Mesendoderm (in vitro differentiated cells): ENCODE data around the gene TMEM125.

ENCODE experiments used
- DNase-seq: peaks from one replicate; pipeline ENCODE4 v3.0.0; 2013
- H2AK5ac ChIP-seq: 2 replicates; pipeline ENCODE4 v1.6.1; 2013; ENCODE audit warnings: low read length, inconsistent platforms
- H2BK120ac ChIP-seq: 2 replicates; pipeline ENCODE4 v1.6.1; 2013; ENCODE audit warnings: low read depth, mild to moderate bottlenecking, low read length, moderate library complexity, mixed read lengths
- H2BK15ac ChIP-seq: replicated peaks from 2 replicates; pipeline ENCODE4 v1.6.1; 2013; ENCODE audit warnings: low read depth, mild to moderate bottlenecking, moderate library complexity
- H2BK5ac ChIP-seq: 2 replicates; pipeline ENCODE4 v1.6.1; 2013; ENCODE audit warnings: low read length, inconsistent platforms
- H3K18ac ChIP-seq: 2 replicates; pipeline ENCODE4 v1.6.1; 2013; ENCODE audit warnings: mild to moderate bottlenecking, low read length, mixed read lengths
- H3K23ac ChIP-seq: one replicate; pipeline ENCODE4 v1.6.1; 2013; ENCODE audit warnings: low read length
- H3K27ac ChIP-seq: 2 replicates; pipeline ENCODE4 v1.5.1; 2013; ENCODE audit warnings: low read depth, mild to moderate bottlenecking, inconsistent platforms, low read length, moderate library complexity
- H3K27me3 ChIP-seq: 2 replicates; pipeline ENCODE4 v1.6.1; 2013; ENCODE audit warnings: low read length, control low read depth, mild to moderate bottlenecking, inconsistent platforms; ENCODE audit not compliant: insufficient read depth, poor library complexity
- H3K36me3 ChIP-seq: 2 replicates; pipeline ENCODE4 v1.6.1; 2013; ENCODE audit warnings: low read length, inconsistent platforms; ENCODE audit not compliant: control insufficient read depth, insufficient read depth
- H3K4ac ChIP-seq: one replicate; pipeline ENCODE4 v1.6.1; 2013; ENCODE audit warnings: low read depth, mild to moderate bottlenecking, low read length, moderate library complexity
- H3K4me1 ChIP-seq: 2 replicates; pipeline ENCODE4 v1.6.1; 2013; ENCODE audit warnings: low read depth, low read length, inconsistent platforms; ENCODE audit not compliant: control insufficient read depth
- H3K4me2 ChIP-seq: 2 replicates; pipeline ENCODE4 v1.6.1; 2013; ENCODE audit warnings: low read length
- H3K4me3 ChIP-seq: 2 replicates; pipeline ENCODE4 v1.5.1; 2013; ENCODE audit warnings: mild to moderate bottlenecking, low read length
- H3K56ac ChIP-seq: one replicate; pipeline ENCODE4 v1.6.1; 2013; ENCODE audit warnings: low read length
- H3K79me1 ChIP-seq: 2 replicates; pipeline ENCODE4 v1.6.1; 2013; ENCODE audit warnings: low read length, inconsistent platforms
- H3K79me2 ChIP-seq: 2 replicates; pipeline ENCODE4 v1.6.1; 2013; ENCODE audit warnings: mild to moderate bottlenecking, low read length; ENCODE audit not compliant: control insufficient read depth, insufficient read depth
- H3K9ac ChIP-seq: 2 replicates; pipeline ENCODE4 v1.6.1; 2013; ENCODE audit warnings: low read length, inconsistent platforms
- H4K5ac ChIP-seq: one replicate; pipeline ENCODE4 v1.6.1; 2013; ENCODE audit warnings: low read length
- H4K8ac ChIP-seq: one replicate; pipeline ENCODE4 v1.6.1; 2013; ENCODE audit warnings: low read depth, mild to moderate bottlenecking, control low read depth, low read length, moderate library complexity
- WGBS: extraction: QIAGEN DNeasy Blood & Tissue Kit; methylation state at CpG from one replicate; pipeline ENCODE4 v1.1.7; 2013; ENCODE audit warnings: low lambda C conversion rate, missing lambda C conversion rate; ENCODE audit not compliant: insufficient coverage; ENCODE audit errors: extremely low coverage; 5-methylcytosine and 5-hydroxymethylcytosine counted together

Gene TMEM125

DNA sequence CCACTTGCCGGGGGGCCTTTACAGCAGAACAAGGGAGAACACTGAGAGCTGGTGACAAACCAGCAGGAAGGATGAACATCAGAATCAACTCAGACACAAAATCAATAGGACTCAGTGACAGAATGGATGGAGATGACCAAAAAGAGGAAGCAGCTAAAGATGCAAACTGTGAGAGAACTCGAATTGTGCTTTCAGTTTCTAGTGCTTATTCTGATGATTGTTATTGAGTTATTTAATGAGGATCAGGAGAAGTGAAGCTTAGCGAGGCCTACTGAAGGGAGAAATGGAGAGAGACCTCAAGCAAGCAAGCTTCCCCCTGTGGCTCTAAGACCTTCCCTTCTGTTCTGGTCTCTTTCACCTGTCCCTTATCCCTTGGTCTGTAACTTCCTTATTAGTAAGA lies 30.3 kb upstream of the TMEM125 start:
- H3K4me2 ChIP-seq: no peak overlapping the region
- H2AK5ac ChIP-seq: no peak overlapping the region
- whole genome bisulfite sequencing: no CpG with 5 or more reads among the region's 3 CpGs
- H3K4me1 ChIP-seq: no peaks in the 10 kb centered on the region
- no peak overlapping the region for H2BK15ac ChIP-seq
- H4K5ac ChIP-seq: no peak overlapping the region
- H2BK120ac ChIP-seq: no peak overlapping the region
- H3K9ac ChIP-seq: no peak overlapping the region
- no peak for DNase-seq
- H3K23ac ChIP-seq: no peak overlapping the region
- H3K36me3 ChIP-seq: no peaks in the 10 kb centered on the region
- H3K27ac ChIP-seq: no peak overlapping the region
- H3K79me1 ChIP-seq: no peaks in the 10 kb centered on the region
- no peaks in the 10 kb centered on the region for H3K27me3 ChIP-seq
- H3K79me2 ChIP-seq: no peaks in the 10 kb centered on the region
- H3K4me3 ChIP-seq: no peak overlapping the region
- H4K8ac ChIP-seq: no peak overlapping the region
- H2BK5ac ChIP-seq: no peak overlapping the region
- no peak overlapping the region for H3K18ac ChIP-seq
- no peak overlapping the region for H3K4ac ChIP-seq
- H3K56ac ChIP-seq: no peak overlapping the region

DNA sequence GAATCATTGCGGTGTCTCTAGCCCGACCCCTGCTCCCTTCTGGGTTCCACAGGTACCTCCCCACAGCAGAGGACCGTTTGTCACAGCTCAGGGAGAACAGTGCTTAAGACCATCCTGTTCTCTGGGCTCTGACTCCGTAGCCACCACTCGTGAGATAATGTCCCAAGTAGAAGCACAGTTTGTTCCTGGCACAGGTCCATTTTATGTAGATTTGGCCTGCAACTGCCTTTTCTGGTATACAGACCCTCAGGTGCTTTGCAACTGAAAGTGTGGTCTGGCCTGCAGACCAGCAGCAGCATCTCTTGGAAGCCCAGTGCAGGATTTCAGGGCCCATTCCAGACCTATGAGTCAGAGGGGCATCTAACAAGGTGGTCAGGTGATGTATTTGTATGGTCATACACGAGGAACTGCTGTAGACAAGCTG lies 28.4 kb upstream of the TMEM125 start:
- H2BK120ac ChIP-seq: no peak overlapping the region
- H3K36me3 ChIP-seq: no peaks in the 10 kb centered on the region
- no peak overlapping the region for H3K23ac ChIP-seq
- H3K79me2 ChIP-seq: no peaks in the 10 kb centered on the region
- H4K5ac ChIP-seq: no peak overlapping the region
- H3K9ac ChIP-seq: no peak overlapping the region
- H2BK15ac ChIP-seq: no peak overlapping the region
- H4K8ac ChIP-seq: no peak overlapping the region
- H3K4me3 ChIP-seq: no peak overlapping the region
- no peaks in the 10 kb centered on the region for H3K4me1 ChIP-seq
- no peak overlapping the region for H3K27ac ChIP-seq
- H3K56ac ChIP-seq: no peak overlapping the region
- no peak overlapping the region for H3K4me2 ChIP-seq
- WGBS: no CpG with 5 or more reads among the region's 6 CpGs
- H2BK5ac ChIP-seq: no peak overlapping the region
- no peaks in the 10 kb centered on the region for H3K27me3 ChIP-seq
- H3K79me1 ChIP-seq: no peaks in the 10 kb centered on the region
- H3K18ac ChIP-seq: no peak overlapping the region
- no peak overlapping the region for H2AK5ac ChIP-seq
- no peak overlapping the region for H3K4ac ChIP-seq
- peak; percentile 81 for DNase-seq

DNA sequence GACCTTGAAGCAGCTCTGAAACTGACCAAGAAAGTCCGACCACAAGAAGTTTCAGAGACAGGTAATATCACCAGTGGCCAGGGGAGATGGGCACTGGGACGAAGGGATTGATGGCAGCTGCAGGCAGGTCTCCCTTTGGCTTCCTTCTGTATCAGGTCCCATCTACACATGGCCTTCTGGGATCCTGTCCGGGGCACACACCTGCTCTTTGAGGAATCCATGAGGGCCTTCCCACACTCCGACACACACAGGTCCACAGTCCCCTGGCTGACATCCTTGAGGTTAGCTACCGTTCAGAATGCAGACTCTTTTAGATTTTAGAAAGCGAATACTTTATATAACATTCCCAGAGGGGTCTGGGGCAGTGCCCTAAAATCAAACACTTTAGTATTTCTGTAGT lies 26.5 kb upstream of the TMEM125 start:
- Histone ChIP-seq H2BK120ac (no peak overlapping the region), H3K9ac (no peak overlapping the region), H3K4me3 (no peak overlapping the region), H3K18ac (no peak overlapping the region), H3K4ac (no peak overlapping the region), H2BK15ac (no peak overlapping the region), H3K4me1 (no peaks in the 10 kb centered on the region), H2AK5ac (no peak overlapping the region), H3K23ac (no peak overlapping the region), H3K27ac (no peak overlapping the region), H3K36me3 (no peaks in the 10 kb centered on the region), H3K79me1 (no peaks in the 10 kb centered on the region), H3K4me2 (no peak overlapping the region), H3K79me2 (no peaks in the 10 kb centered on the region), H4K5ac (no peak overlapping the region), H3K56ac (no peak overlapping the region), H2BK5ac (no peak overlapping the region), H3K27me3 (no peaks in the 10 kb centered on the region), H4K8ac (no peak overlapping the region)
- WGBS: no CpG with 5 or more reads among the region's 6 CpGs
- no peak for DNase-seq

DNA sequence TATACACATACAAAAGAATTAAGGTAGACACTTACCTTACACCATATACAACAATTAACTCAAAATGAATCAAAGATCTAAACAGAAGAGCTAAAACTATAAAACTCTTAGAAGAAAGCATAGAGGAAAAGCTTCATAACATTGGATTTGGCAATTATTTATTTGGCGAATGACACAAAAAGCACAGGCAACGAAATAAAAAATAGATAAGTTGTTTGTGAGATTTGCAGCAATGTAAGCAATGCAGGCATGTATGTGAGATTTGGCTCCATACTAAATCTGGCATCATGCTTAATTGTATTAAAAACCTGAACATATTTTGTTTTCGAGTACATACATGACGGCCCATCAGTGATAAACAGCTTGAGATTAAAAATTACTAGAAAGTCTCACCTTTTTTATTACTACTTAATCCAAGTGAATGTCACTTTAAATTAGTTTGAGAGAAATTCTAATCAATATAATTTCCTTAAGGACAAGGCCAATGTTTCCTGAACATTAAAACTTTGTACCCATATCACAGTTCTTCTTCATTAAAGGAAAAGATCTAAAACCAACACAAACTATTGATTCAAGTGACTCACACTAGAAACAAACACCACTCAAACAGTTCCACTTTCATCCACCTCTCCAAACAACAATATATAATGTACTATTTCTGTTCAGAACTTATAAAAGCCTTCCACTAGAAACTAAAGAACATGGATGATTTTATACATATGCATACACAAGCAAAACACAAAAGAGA lies 23.1 kb upstream of the TMEM125 start:
- no peaks in the 10 kb centered on the region for H3K4me1 ChIP-seq
- no peak for DNase-seq
- no peak overlapping the region for H2AK5ac ChIP-seq
- no peak overlapping the region for H3K18ac ChIP-seq
- H3K4me2 ChIP-seq: no peak overlapping the region
- no peaks in the 10 kb centered on the region for H3K79me2 ChIP-seq
- no peak overlapping the region for H3K4me3 ChIP-seq
- no peak overlapping the region for H3K23ac ChIP-seq
- no peak overlapping the region for H4K8ac ChIP-seq
- H3K36me3 ChIP-seq: no peaks in the 10 kb centered on the region
- no peak overlapping the region for H3K4ac ChIP-seq
- no peak overlapping the region for H2BK15ac ChIP-seq
- no peaks in the 10 kb centered on the region for H3K27me3 ChIP-seq
- H2BK120ac ChIP-seq: no peak overlapping the region
- no peak overlapping the region for H2BK5ac ChIP-seq
- no CpG with 5 or more reads among the region's 4 CpGs for WGBS
- H3K56ac ChIP-seq: no peak overlapping the region
- H4K5ac ChIP-seq: no peak overlapping the region
- H3K9ac ChIP-seq: no peak overlapping the region
- no peaks in the 10 kb centered on the region for H3K79me1 ChIP-seq
- H3K27ac ChIP-seq: no peak overlapping the region

DNA sequence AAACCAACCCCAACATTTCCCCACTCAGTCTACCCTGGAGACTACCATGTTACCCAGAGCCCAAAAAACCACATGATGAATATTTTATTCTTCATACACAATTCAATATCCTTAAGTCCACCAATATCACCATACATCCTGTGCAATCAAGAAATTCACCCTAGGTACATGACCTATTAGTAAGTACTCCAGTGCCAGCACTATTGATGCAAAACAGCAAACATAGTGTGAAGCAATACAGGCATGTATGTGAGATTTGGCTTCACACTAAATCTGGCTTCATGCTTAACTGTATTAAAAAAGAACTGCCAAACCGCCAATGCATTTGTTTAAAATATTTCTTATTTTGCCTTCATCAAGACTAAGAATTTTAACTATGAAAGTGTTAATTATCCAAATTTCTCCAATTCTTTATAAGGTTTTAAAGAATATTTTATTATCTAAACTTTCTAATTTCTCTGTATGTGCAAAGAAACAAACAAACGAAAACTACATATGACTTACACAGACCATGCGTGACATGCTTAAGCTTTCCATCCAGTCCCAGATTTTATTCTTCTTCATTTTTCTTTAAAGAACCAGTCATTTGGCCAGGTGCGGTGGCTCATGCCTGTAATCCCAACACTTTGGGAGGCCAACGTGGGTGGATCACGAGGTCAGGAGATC lies 22.4 kb upstream of the TMEM125 start:
- Histone ChIP-seq H3K4ac (no peak overlapping the region), H3K79me2 (no peaks in the 10 kb centered on the region), H2AK5ac (no peak overlapping the region), H4K5ac (no peak overlapping the region), H3K56ac (no peak overlapping the region), H3K36me3 (no peaks in the 10 kb centered on the region), H2BK5ac (no peak overlapping the region), H2BK120ac (no peak overlapping the region), H3K79me1 (no peaks in the 10 kb centered on the region), H3K23ac (no peak overlapping the region), H3K9ac (no peak overlapping the region), H3K27ac (no peak overlapping the region), H3K27me3 (no peaks in the 10 kb centered on the region), H3K4me1 (no peaks in the 10 kb centered on the region), H3K18ac (no peak overlapping the region), H3K4me3 (no peak overlapping the region), H3K4me2 (no peak overlapping the region), H4K8ac (no peak overlapping the region), H2BK15ac (no peak overlapping the region)
- WGBS: no CpG with 5 or more reads among the region's 6 CpGs
- no peak for DNase-seq
